GM19467 (cell line): ENCODE measurements around the gene FAM53A.

Source experiments
- ATAC-seq: cut with Tn5 transposase; IDR thresholded peaks from one replicate; pipeline ENCODE4 v1.9.1; 2021; ENCODE audit warnings: mild to moderate bottlenecking, moderate library complexity; ENCODE audit not compliant: unreplicated experiment

FAM53A gene

GRCh38 chr4:1625600-1626138 lies 58.4 kb downstream of the FAM53A start:
- no peak for ATAC-seq

GRCh38 chr4:1624519-1624910 lies 59.6 kb downstream of the FAM53A start:
- ATAC-seq: no peak

- no peak for ATAC-seq
These were observed 60.1 kb downstream of the FAM53A start for GRCh38 chr4:1623821-1624518.

- no peak for ATAC-seq
These were observed 60.7 kb downstream of the FAM53A start for GRCh38 chr4:1623400-1623799.

GRCh38 chr4:1622956-1623355 lies 61.2 kb downstream of the FAM53A start:
- no peak for ATAC-seq

GRCh38 chr4:1622238-1622637 lies 61.9 kb downstream of the FAM53A start:
- ATAC-seq: no peak

- no peak for ATAC-seq
These were observed 62.6 kb downstream of the FAM53A start for GRCh38 chr4:1621526-1621925.

GRCh38 chr4:1619151-1619672 lies 64.9 kb downstream of the FAM53A start:
- ATAC-seq: no peak

- ATAC-seq: no peak
These were observed 65.7 kb downstream of the FAM53A start for GRCh38 chr4:1618438-1618837.

GRCh38 chr4:1616557-1616930 lies 67.6 kb downstream of the FAM53A start:
- no peak for ATAC-seq

- ATAC-seq: no peak
These were observed 68.1 kb downstream of the FAM53A start for GRCh38 chr4:1615786-1616556.

GRCh38 chr4:1614854-1615595 lies 69.1 kb downstream of the FAM53A start:
- ATAC-seq: no peak

GRCh38 chr4:1614502-1614853 lies 69.6 kb downstream of the FAM53A start:
- no peak for ATAC-seq

- no peak for ATAC-seq
These were observed 70.1 kb downstream of the FAM53A start for GRCh38 chr4:1614049-1614448.

GRCh38 chr4:1613099-1613495 lies 71.0 kb downstream of the FAM53A start:
- no peak for ATAC-seq

GRCh38 chr4:1612278-1613098 lies 71.6 kb downstream of the FAM53A start:
- no peak for ATAC-seq

GRCh38 chr4:1611501-1611870 lies 72.6 kb downstream of the FAM53A start:
- no peak for ATAC-seq

- no peak for ATAC-seq
These were observed 73.2 kb downstream of the FAM53A start for GRCh38 chr4:1610791-1611500.

GRCh38 chr4:1609901-1610790 lies 74.0 kb downstream of the FAM53A start:
- no peak for ATAC-seq
